Measurements from ENCODE around the gene SLC6A13.

- TF ChIP-seq CTCF (conservative IDR thresholded peaks at IDR 0.05), result no peak
- TF ChIP-seq EZH2 (IDR thresholded peaks at IDR 0.05; ENCODE audit: low read depth), result no peak
Observed at GRCh38 chr12:206746-207440, 55.7 kb downstream of the SLC6A13 start.

Measured in PC-9 (cell line).